Stromal cell of bone marrow (primary cell): ENCODE data around the gene DPH5.
"Not testable (repeated sequence)": the region's sequence is repeated elsewhere in the genome, so short reads cannot be mapped to it uniquely, and the experiment has no call there.

ENCODE experiments used
- DNase-seq: peaks from one replicate; pipeline ENCODE4 v3.0.0-alpha.2; 2012; ENCODE audit warnings: low read depth

DPH5 gene, protein sequence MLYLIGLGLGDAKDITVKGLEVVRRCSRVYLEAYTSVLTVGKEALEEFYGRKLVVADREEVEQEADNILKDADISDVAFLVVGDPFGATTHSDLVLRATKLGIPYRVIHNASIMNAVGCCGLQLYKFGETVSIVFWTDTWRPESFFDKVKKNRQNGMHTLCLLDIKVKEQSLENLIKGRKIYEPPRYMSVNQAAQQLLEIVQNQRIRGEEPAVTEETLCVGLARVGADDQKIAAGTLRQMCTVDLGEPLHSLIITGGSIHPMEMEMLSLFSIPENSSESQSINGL

DNA sequence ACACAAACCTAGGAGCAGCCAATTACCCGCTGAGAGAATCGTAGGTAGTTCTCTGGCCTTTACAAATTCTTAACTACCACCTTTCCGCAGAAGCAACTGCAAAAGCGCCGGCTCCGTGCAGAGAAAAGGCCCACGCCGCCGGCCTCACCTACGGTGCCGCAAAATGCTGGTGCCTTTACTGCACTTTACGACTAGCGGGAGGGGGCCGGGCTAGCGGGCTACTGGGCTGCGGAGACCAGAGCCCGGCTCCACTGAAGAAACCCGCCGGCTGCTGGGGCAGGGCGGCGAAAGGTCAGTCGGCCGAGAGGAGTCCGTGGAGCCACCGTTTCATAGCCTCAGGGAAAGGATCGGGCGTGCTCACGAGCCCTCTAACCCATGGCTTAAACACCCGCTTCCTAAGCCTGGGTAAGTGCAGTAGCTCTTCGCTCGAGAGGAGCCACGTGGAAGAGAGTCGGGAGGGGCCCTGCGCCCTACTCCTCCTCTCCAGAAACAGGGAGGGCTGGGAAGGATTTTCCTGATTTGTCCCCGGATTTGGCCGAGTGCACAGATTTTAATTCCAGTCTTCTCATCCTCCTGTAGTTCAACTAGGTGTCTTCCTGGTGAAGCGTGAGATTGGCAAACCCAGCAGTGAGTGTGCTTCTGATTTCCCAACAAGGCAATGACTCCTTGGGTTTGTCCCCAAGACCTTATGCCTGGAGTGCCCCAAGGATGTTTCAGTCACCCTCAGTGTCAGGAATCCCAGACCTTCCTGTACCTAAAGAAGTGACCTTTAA lies at the start of gene DPH5:
Gene DPH5 (minus strand): TSS at position 128 of the 773 bp plus-strand sequence. CDS start 341 bp downstream, outside the sequence.
- DNase-seq, result peak; percentile 86

DNA sequence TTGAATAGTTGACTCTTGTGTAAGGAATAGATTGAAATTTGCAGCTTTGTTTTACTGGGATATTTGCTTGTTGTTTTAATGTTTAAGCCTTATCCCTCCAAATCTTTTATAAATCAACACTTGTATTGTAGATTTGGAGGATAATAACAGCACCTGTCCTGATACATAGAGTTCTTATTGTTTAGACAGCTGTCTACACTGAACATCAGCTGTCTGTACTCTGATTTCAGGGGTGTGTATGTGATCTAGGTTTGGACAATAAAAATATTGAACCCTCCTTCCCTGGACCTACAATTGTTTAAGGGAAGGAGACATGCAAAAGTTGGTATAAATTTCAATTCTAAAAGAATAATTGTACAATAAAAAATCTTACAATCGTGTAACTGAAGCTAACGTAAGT lies 48.3 kb upstream of the DPH5 start:
- no peak for DNase-seq

DNA sequence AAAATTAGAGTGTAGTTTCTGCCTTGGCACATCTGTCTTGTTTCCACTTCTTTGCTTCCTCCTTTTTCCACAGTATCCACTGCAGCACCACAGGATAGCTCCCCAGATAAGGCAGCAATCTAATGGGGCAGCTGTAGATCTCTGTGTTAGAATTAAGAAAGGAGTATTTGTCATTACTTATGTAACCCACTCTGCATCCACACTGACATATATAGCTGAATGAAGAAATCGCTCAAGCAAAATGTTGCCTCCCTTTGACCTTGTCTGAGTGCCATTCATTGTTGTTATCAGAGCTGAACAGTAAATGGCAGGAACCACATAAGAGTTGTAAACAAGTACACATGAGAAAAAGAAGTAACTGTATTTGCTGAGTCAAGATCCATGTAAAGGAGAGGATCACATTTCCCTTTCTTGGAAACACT lies 45.9 kb upstream of the DPH5 start:
- no peak for DNase-seq

DNA sequence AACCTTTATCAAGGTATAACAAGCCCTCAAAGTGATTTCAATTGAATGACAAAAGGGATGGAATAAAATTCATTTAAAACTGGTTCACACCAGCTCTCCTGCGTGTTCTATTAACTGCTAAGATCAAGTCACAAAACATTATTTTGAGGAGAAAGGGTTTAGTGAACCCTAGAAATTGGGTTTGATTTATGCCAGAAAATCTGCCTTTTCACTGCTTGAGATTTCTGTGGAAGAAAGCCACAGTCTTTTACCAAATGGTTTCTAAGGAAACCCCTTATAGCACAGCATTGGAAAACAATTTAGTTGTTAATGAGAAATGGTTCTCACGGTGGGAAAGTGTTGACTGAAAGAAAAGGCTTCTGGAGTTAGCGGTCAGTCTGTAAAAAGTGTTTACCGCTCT lies 43.6 kb upstream of the DPH5 start:
- no peak for DNase-seq

DNA sequence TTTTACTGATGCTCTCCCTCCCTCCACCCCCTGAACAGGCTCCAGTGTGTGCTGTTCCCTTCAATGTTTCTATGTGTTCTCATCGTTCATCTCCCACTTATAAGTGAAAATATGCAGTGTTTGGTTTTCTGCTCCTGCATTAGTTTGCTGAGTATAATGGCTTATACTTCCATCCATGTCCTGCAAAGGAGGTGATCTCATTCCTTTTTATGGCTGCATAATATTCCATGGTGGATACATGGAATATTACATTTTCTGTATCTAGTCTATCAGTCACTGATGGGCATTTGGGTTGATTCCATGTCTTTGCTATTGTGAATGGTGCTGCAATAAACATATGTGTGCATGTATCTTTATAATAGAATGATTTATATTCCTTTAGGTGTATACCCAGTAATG lies 41.4 kb upstream of the DPH5 start:
- DNase-seq, result not testable (repeated sequence)

DNA sequence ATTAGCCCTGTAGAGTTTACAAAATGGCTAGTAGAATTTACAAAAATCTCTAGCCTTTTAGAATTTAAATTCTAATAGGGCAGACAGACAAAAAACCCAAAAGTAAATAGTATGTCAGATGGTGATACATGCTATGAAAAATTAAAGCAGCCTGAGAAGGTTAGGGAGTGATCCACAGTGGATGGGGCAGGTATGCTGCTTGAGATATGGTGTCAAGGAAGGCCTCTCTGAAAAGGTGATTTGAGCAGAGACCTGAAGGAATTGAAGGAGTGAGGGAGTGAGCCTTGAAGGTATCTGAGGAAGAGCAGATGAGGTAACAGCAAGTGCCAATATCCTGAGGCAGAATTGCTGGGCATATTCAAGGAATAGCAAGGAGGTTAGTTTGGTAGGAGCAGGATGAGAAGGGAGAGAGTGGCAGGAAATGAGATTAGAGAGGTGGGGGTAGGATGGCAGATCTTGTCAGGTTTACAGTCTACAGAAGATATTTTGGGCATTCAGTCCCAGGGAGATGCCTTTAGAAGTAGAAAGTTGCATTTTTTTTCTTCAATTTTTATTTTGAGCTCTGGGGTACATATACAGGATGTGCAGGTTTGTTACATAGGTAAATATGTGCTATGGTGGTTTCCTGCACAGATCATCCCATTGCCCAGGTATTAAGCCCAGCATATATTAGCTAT lies 40.8 kb upstream of the DPH5 start:
- DNase-seq, result no peak

DNA sequence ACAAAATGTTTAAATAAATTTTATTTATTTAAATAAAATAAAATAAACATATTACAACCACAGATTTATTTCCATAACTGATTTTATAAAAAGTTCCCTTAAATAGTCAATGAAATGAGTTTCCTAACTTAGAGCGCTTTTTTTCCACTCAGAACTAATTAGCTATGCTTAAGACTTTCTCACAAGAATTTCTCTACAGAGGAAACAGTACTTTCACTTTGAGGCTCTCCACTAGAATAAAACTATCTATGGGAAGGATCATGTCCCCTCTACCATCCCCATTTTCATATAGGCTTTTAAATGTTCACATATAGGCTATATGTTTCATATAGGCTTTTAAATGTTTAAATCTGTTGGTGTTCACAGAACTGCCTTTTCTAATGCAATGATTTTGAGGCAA lies 40.0 kb upstream of the DPH5 start:
- DNase-seq, result no peak

DNA sequence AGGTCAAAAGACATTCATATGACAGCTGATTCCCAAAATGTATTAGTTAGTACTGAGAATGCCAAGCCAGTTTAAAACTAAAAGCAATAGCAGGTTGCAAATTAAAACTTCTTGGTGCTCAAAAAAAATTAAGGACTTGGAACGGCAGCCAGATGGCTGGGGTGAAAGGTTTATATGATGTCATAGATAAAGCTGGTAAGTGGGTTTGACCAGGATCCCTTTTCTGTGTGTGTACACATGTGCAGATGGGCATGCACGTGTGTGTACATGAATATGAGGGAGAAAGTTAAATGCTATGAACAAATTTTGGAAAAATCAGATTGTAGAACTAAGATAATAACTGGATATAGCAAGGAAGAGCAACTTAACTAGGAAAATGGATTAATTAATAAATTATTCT lies 39.1 kb upstream of the DPH5 start:
- no peak for DNase-seq

DNA sequence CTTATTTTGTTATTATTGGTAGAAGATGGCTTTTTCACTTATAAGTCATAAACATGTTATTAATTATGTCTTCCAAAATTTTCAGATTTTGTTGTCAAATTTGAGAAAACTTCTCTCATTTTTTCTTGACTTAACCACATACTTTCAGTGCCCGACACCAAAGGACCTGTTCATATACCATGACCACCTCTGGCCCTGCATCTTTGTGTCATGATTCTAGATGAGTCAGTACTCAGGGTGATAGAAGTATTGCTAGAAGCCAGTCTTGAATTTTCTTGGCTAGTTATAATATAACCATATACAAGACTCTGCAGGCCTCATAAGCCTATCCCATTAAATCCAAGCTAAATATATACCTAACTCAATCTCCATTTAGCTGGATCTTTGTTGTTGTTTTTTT lies 35.4 kb upstream of the DPH5 start:
- DNase-seq, result no peak

DNA sequence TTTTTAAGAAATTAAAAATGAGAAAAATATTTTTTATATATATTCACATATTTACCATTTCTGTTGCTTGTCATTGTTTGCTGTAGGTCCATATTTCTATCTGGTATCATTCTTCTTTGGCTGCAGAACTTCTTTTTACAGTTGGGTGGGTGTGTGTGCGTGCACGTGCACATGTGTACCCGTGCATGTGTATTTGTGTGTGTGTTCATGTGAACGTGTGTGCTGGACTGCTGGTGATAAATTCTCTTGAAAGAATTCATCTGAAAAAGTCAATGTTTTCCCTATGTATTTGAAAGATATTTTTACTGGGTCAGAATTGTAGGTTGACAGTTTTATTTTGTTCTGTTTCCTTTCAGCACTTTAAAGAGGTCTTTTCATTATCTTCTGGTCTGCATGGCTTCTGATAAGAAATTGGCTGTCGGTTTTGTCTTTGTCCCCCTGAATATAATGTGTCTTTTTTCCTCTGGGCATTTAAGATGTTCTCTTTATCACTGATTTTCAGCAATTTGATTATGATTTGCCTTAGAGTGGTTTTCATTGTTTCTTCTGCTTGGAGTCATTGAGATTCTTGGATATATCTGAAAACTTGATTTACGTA lies 34.5 kb upstream of the DPH5 start:
- DNase-seq, result no peak

DNA sequence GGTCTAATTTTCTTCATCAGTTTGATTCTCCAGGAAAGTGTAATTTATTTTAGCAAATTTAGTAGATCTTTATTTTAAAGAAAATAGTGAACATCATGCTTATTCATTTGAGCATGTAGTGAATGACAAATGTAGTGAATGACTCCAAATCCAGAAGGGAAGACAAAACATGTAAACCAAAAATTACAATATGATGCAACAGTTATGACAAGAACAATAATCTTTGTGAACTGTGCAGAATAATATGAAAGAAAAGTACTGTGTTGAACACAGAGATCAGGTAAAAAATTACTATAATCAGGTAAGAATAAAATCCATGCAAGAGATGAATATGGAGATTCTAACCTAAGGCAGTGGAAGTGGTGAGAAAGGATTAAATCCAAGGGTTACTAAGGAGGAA lies 30.0 kb upstream of the DPH5 start:
- no peak for DNase-seq

DNA sequence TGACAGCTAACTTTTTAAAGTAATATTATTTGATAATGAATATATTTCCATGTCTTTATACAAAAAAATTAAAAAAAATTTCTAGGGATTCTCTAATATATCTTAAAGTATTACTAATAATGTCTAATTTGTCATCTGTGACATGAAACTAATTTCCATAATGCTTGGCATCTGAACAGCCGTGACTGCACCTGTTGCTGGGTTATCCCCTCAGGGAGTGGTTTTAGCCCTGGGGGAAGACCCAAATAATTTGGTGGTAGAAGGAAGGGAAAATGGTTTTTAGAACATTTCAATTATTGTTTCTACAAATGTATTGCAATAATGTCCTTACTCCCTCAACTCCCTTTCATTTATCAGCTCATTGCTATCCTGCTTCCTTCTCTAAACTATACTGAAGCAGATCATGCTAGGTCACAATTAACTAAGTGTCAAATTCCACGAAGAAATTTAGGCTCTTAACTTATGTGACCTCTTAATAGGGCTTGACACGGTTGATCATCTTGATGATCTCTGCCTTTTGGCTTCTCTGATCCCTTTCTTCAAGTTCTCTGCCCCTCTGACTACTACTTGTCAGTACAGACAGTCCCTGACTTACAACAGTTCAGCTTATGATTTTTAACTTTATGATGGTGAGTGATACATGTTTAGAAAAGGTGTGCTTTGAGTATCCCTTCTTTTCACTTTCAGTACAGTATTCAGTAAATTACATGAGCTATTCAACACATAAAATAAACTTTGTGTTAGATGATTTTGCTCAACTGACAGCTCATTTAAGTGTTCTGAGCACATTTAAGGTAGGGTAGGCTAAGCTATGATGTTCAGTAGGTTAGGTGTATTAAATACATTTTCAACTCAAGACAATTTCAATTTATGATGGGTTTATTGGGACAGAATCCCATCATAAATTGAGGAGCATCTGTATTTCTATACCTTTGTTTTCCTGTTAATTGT lies 26.4 kb upstream of the DPH5 start:
- no peak for DNase-seq

DNA sequence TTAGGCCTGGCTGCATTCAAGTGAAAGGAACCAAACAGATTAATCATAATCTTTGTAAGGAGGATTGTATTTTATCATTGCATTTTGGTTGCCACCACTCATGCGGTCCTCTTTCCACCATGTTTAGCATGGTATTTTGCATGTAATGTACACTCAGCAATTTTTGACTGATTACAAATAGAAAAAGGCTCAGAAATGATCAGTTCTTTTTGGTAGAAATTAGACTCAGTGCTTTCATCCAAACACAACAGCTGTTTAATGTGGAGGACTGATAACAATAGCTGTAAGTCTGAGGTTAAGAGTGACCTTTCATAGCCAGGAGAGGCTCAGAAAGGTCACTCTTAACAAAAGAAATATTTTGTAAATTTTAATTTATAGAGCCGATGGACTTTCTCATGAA lies 25.3 kb upstream of the DPH5 start:
- no peak for DNase-seq

DNA sequence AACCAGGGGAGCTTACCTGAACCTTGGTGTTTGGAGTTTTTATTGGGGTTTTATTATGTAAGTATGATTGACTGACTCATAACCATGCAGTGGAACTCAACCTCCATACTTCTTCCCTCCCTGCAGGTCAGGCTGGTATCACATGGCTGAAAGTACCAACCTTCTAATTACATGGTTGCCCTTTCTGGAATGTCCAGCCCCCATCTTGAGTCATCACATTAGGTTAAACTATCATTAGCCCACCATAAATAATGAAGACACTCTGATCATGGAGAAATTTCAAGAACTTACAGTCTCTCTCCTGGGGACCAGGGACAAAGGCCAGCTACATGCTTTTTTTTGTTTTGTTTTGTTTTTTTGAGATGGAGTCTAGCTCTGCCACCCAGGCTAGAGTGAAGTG lies 19.2 kb upstream of the DPH5 start:
- no peak for DNase-seq

DNA sequence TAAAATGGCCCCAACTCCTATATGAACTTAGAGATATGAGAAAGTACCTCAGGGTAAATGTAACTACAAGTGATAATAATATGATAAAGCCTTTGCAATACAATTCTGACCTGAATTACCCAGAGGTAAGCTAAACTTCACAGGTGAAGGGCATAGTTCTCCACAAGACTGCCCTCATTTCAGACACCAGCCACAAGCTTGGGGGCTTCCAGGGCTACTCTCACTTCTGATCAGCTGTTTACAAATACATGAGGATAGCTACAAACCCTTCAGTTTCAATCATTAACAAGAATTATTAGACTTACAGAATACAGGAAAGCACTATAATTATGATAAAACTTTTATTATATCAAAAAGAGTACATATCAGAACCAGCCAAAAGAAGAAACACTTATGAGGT lies 18.7 kb upstream of the DPH5 start:
- DNase-seq, result no peak

DNA sequence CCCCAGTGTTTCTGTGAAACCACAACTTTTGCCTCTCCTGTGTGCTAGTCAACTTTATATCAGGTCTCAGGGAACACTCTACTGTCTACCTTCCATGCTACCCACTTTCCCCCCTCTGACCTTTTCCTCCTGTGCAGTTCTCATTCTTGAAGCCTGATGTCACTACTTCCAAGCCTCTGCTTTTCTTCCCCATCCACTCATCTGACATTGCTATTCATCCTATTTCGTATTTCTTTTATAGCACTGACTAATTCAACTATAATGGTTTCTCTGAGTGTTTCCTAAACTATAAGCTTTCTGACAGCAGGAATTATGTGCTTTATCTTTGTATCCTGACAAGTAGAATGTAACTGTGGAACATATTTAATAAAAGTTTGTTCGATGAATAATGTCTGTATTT lies 18.2 kb upstream of the DPH5 start:
- peak; percentile 15 for DNase-seq

DNA sequence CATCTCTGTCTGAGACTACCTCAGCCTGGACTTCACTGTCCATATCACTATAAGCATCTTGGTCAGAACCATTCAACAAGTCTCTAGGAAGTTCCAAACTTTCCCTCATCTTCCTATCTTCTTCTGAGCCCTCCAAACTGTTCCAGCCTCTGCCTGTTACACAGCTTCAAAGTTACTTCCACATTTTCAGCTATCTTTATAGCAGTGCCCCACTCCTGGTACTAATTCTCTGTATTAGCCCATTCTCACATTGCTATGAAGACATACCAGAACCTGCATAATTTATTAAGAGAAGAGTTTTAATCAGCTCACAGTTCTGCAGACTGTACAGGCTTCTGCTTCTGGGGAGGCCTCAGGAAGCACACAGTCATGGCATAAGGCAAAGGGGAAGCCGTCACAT lies 15.7 kb upstream of the DPH5 start:
- DNase-seq, result no peak

DNA sequence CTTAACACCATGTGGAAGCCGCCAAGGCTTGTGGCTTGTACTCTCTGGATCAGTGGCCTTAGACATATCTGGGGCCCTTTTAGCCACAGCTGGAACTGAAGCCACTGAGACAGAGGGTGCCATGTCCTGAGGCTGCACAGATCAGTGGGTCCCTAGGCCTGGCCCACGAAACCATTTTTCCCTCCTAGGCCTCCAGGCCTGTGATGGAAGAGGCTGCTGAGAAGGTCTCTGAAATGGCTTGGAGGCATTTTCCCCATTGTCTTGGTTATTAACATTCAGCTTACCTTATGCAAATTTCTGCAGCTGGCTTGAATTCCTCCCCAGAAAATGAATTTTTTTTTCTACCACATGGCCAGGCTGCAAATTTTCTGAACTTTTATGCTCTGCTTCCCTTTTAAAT lies 15.1 kb upstream of the DPH5 start:
- DNase-seq, result no peak

DNA sequence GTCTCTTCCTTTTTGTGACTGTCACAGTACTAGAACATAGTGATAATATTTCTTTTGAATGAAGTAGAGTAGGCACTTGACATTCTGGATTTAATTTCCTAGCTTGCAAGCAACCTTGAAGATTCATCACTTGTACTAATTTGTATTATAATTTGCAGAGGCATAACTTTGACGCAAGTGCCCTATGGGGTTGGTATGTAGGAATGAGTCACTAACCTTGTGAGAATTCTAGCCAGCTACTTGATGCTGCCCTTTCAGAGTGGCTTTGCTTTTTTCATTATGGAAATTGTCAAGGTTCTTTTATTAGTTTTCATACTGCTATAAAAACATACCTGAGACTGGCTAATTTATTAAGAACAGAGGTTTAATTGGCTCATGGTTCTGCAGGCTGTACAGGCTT lies 13.7 kb upstream of the DPH5 start:
- DNase-seq, result no peak

DNA sequence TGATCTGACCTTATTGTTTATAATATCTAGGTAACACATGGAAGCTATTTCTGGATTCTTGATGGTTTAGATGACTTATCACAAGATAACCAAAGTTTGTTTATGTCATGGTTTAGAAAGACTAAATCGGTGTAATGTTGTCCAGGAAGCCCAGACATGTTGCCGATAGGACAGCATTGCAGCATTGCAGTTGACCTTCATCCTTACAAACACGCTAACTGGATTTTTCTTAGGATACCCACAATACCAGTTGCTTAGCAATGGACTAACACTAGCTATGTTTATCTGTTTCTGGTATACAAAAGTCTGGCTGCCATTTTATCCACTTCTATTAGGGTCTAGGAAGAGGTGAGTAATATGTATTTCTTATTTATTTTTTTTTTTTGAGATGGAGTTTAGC lies 11.7 kb upstream of the DPH5 start:
- no peak for DNase-seq

DNA sequence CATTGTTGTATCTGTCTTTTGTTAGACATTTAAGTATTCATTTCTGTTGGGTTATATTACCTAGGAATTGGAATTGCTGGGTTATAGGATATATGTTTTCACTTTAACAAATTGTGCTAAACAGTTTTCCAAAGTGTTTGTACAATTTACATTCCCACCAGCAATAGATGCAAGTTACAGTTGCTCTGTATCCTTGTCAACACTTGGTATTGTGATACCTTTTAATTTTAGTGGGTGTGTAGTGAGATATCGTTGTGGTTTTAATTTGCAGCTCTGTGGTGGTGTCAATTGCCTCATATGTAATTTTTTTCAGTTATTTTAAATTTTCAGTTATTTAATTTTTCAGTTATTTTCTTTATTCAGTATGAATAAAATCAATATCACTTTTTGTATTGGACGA lies 7.4 kb upstream of the DPH5 start:
- no peak for DNase-seq

DNA sequence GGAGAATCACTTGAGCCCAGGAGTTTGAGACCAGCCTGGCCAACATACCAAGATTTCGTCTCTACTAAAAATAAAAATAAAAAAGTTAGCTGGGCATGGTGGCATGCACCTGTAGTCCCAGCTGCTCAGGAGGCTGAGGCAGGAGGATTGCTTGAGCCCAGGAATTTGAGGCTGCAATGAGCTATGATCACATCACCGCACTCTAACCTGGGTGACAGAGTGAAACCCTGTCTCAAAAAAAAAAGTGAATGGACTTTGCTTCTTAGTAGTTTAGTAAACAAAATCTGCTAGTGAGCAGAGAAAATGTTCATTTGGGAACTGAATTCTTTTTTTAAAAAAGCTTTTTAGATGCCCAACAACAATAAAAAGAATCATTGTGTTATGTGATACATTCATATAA lies 6.5 kb upstream of the DPH5 start:
- DNase-seq, result not testable (repeated sequence)
